GM12864 (cell line): ENCODE data around the gene FAM76A.

Source experiments
- DNase-seq: peaks from one replicate; pipeline ENCODE4 v3.0.0-alpha.2; 2011; ENCODE audit warnings: low read depth
- H3K4me3 ChIP-seq: 2 replicates; pipeline ENCODE4 v1.5.1; 2011; ENCODE audit warnings: mild to moderate bottlenecking, low read depth, low read length, control low read depth
- TF ChIP-seq, protein P1 (sequence below): IDR thresholded peaks from 2 replicates; pipeline ENCODE4 v1.5.1; 2011; ENCODE audit warnings: low read depth, mild to moderate bottlenecking, moderate library complexity, low read length, control low read depth, inconsistent platforms; ENCODE audit errors: missing control alignments

Gene FAM76A

GRCh38 chr1:27710574-27710973 lies 15.2 kb upstream of the FAM76A start:
- DNase-seq, result no peak
- H3K4me3 ChIP-seq, result no peak overlapping the region
- TF ChIP-seq, protein P1, sequence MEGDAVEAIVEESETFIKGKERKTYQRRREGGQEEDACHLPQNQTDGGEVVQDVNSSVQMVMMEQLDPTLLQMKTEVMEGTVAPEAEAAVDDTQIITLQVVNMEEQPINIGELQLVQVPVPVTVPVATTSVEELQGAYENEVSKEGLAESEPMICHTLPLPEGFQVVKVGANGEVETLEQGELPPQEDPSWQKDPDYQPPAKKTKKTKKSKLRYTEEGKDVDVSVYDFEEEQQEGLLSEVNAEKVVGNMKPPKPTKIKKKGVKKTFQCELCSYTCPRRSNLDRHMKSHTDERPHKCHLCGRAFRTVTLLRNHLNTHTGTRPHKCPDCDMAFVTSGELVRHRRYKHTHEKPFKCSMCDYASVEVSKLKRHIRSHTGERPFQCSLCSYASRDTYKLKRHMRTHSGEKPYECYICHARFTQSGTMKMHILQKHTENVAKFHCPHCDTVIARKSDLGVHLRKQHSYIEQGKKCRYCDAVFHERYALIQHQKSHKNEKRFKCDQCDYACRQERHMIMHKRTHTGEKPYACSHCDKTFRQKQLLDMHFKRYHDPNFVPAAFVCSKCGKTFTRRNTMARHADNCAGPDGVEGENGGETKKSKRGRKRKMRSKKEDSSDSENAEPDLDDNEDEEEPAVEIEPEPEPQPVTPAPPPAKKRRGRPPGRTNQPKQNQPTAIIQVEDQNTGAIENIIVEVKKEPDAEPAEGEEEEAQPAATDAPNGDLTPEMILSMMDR, result no peak

DNA sequence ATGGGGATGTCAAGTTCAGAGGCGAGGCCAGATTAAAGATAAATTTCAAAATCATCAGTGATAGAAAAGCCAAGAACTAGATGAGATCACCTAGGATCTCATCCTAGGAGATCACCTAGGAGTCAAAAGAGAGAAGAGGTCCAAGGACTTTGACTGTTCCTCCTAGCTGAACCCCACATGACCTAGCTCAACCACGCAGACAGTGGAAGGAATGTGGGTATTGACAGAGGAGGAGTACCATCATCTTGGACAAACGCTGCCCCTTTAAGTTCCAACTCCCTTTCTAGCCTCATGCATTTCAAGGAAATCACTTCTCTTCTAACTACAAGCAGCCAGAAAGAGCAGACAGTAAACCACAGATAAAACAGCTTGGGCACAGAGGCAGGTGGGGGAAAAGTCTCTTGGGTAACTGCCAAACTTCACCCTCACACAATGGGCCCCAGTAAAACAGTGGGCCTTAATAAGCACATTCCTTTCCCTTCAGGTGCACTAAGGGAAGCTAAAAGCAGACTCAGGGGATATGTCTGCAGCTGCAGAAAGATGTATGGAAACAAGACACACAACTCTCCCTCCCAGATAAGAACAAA lies 12.5 kb upstream of the FAM76A start:
- DNase-seq, result no peak
- TF ChIP-seq, protein P1, result no peak

DNA sequence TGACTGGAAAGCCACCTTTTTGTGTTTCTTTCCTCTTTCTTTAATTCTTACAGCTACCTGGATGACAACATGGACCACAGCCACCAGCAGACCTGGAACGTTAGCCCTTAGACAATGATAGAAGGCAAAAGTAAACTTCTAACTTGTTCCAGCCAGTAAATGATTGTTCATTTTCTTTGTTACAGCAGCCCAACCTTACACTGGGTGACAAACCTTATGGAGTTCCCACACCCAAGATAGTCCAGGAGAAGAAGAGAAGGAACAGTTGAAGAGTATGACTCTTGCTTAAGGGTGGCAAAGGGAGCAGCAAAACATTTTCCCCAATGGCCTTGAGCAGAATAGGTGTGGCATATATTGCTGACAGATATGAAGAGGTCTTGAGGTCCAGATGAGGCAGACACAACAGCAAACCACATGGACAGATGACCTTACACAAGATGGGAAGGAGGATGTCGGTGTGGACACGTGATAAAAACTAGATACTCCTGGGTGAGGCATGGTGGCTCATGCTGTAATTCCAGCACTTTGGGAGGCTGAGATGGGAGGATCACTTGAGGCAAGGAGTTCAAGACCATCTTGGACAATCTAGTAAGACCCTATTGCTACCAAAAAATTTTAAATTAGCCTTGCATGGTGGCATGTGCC lies 11.8 kb upstream of the FAM76A start:
- no peak for DNase-seq
- no peak overlapping the region for H3K4me3 ChIP-seq
- TF ChIP-seq, protein P1, result no peak

More for the DNA sequence above, 12.5 kb upstream of the FAM76A start:
- no peak overlapping the region for H3K4me3 ChIP-seq

- no peak overlapping the region for H3K4me3 ChIP-seq
- TF ChIP-seq, protein P1, result no peak
- no peak for DNase-seq
These were observed 9.4 kb upstream of the FAM76A start for GRCh38 chr1:27716262-27716895.

GRCh38 chr1:27719286-27720251 lies 6.2 kb upstream of the FAM76A start:
- H3K4me3 ChIP-seq, result no peak overlapping the region
- DNase-seq, result no peak
- TF ChIP-seq, protein P1, result peak; percentile 33

DNA sequence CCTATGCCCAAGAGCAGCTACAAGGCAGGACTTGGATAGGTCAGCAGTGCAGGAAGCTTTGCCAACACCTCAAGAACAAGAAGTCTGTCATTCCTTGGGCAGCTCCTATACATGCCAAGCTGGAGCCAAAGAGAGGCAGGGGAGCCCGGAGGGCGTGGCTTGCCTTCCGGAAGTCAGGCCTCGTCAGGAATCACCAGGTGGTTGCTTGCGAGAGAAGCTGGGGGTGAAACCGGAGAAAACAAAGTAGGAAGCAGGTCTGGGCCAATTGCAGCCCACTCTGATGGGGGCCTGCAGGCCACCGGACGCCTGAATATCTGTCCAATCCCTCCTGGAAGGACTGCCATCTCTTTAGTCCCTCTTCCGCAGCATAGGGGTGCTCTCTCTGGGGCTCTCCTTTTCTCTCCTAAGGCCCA lies 794 bp upstream of the FAM76A start:
- TF ChIP-seq, protein P1, result no peak
- DNase-seq, result no peak

More for the DNA sequence above, 794 bp upstream of the FAM76A start:
- peak overlapping the region; percentile 44 for H3K4me3 ChIP-seq
